ENCODE data around the gene EZH2.

Gene EZH2

GRCh38 chr7:148872188-148872587 lies 11.9 kb downstream of the EZH2 start:
- no peak for DNase-seq (ENCODE audit: low read depth)
- TF ChIP-seq, protein P1, sequence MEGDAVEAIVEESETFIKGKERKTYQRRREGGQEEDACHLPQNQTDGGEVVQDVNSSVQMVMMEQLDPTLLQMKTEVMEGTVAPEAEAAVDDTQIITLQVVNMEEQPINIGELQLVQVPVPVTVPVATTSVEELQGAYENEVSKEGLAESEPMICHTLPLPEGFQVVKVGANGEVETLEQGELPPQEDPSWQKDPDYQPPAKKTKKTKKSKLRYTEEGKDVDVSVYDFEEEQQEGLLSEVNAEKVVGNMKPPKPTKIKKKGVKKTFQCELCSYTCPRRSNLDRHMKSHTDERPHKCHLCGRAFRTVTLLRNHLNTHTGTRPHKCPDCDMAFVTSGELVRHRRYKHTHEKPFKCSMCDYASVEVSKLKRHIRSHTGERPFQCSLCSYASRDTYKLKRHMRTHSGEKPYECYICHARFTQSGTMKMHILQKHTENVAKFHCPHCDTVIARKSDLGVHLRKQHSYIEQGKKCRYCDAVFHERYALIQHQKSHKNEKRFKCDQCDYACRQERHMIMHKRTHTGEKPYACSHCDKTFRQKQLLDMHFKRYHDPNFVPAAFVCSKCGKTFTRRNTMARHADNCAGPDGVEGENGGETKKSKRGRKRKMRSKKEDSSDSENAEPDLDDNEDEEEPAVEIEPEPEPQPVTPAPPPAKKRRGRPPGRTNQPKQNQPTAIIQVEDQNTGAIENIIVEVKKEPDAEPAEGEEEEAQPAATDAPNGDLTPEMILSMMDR (IDR thresholded peaks at IDR 0.05; ENCODE audit: low read depth, low read length, missing control alignments), result no peak
- H3K4me3 ChIP-seq (ENCODE audit: low read depth, low read length), result no peak overlapping the region

DNA sequence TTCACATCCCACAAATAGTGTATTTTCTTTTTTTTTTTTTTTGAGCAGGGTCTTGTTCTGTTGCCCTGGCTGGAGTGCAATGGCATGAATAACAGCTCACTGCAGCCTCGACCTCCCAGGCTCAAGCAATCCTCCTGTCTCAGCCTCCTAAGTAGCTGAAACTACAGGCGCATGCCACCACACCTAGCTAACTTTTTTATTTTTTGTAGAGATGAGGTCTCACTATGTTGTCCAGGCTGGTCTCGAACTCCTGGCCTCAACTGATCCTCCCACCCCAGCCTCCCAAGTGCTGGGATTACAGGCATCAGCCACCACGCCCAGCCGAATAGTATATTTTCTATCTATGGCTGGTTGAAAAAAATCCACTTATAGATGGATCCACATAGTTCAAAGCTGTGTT lies 12.5 kb downstream of the EZH2 start:
- DNase-seq (ENCODE audit: low read depth), result no peak
- TF ChIP-seq, protein P1 (IDR thresholded peaks at IDR 0.05; ENCODE audit: low read depth, low read length, missing control alignments), result no peak
- no peak overlapping the region for H3K4me3 ChIP-seq (ENCODE audit: low read depth, low read length)

GRCh38 chr7:148871030-148871429 lies 13.1 kb downstream of the EZH2 start:
- H3K4me3 ChIP-seq (ENCODE audit: low read depth, low read length), result no peak overlapping the region
- no peak for DNase-seq (ENCODE audit: low read depth)
- TF ChIP-seq, protein P1 (IDR thresholded peaks at IDR 0.05; ENCODE audit: low read depth, low read length, missing control alignments), result no peak

DNA sequence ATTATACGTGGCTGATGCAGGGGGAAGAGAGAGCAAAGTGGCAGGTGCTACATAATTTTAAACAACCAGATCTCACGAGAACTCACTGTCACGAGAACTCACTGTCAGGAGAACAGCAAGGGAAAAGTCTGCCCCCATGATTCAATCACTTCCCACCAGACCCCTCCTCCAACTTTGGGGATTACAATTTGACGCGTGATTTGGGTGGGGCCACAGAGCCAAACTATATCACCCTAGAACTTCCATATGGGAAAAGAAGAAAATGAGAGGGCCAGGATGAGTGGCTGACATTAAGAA lies 15.8 kb downstream of the EZH2 start:
- no peak overlapping the region for H3K4me3 ChIP-seq (ENCODE audit: low read depth, low read length)
- no peak for DNase-seq (ENCODE audit: low read depth)
- TF ChIP-seq, protein P1 (IDR thresholded peaks at IDR 0.05; ENCODE audit: low read depth, low read length, missing control alignments), result no peak

- H3K4me3 ChIP-seq (ENCODE audit: low read depth, low read length), result no peak overlapping the region
- TF ChIP-seq, protein P1 (IDR thresholded peaks at IDR 0.05; ENCODE audit: low read depth, low read length, missing control alignments), result no peak
- peak; percentile 44 for DNase-seq (ENCODE audit: low read depth)
These were observed 16.3 kb downstream of the EZH2 start for GRCh38 chr7:148867596-148868377.

GRCh38 chr7:148866362-148866761 lies 17.7 kb downstream of the EZH2 start:
- no peak for DNase-seq (ENCODE audit: low read depth)
- no peak overlapping the region for H3K4me3 ChIP-seq (ENCODE audit: low read depth, low read length)
- TF ChIP-seq, protein P1 (IDR thresholded peaks at IDR 0.05; ENCODE audit: low read depth, low read length, missing control alignments), result no peak

- TF ChIP-seq, protein P1 (IDR thresholded peaks at IDR 0.05; ENCODE audit: low read depth, low read length, missing control alignments), result no peak
- no peak for DNase-seq (ENCODE audit: low read depth)
- H3K4me3 ChIP-seq (ENCODE audit: low read depth, low read length), result no peak overlapping the region; the same call in 1 of the 2 replicates
These were observed 18.8 kb downstream of the EZH2 start for GRCh38 chr7:148865283-148865682.

All from GM12864 (cell line).